Transverse colon (tissue), 3 donors: Measurements from ENCODE around the gene BCOR.

Experiments used
- CTCF ChIP-seq, 5 experiments: fragments of 200-600 bp in 3 of 5; fragments of 450-650 bp in 2 of 5; sonication (generic) in 3 of 5; IDR thresholded peaks; 1 replicate in 2 of 5; 2 replicates in 3 of 5; pipeline ENCODE4 v1.5.1; 2016 to 2017; ENCODE audit warnings: antibody characterized with exemption in 5 of 5, inconsistent platforms in 3 of 5, mild to moderate bottlenecking in 2 of 5, moderate library complexity in 1 of 5
- POLR2A ChIP-seq: fragments of 450-650 bp; IDR thresholded peaks from one replicate; pipeline ENCODE4 v1.6.1; 2016; ENCODE audit warnings: antibody characterized with exemption, mild to moderate bottlenecking, moderate library complexity

- TF ChIP-seq CTCF (IDR thresholded peaks at IDR 0.05) (no peak), POLR2A (peak; percentile 35)
Observed at GRCh38 chrX:40012039-40012867, 85.5 kb downstream of the BCOR start.
